ENCODE data around the gene MPI.

Gene MPI

GRCh38 chr15:74854453-74855022, 35.3 kb upstream of the MPI start:
- no peak for TF ChIP-seq ZNF274 (IDR thresholded peaks at IDR 0.05; ENCODE audit: low read depth, low read length)
- H3K4me3 ChIP-seq (ENCODE audit: low read length), result no peak overlapping the region

- no peak for TF ChIP-seq ZNF274 (IDR thresholded peaks at IDR 0.05; ENCODE audit: low read depth, low read length)
- H3K4me3 ChIP-seq (ENCODE audit: low read length), result no peak overlapping the region
These were observed 34.0 kb upstream of the MPI start for GRCh38 chr15:74855857-74856256.

- no peak for TF ChIP-seq ZNF274 (IDR thresholded peaks at IDR 0.05; ENCODE audit: low read depth, low read length)
- peak overlapping the region; percentile 22; the same call in 1 of the 2 replicates for H3K4me3 ChIP-seq (ENCODE audit: low read length)
These were observed 33.3 kb upstream of the MPI start for GRCh38 chr15:74856537-74856936.

DNA sequence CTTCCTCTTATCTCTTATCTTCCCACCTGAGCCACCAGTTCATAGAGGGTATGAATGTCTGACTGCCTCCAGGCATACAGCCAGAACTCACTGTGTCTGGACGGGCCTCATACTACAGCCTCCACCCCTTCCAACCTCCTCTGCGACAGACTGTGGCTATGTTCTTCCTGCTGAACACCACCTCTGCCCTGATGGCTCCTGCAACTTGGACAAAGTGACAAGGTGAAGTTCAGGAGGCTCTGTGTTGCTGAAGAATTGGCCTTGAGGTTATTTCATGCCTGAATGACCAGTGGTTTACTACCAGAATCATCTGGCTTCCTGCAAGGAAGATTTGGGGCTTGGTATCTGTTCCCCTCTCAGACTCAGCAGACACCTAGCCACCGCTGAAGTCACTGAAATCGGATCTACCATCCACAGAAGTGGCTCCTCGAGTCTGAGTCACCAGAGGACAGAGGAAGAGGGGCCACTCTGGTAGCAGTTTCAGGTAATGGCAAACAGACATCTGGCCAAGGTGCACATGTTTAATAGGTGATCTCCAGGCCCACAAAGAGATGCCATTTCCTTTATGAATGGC, 32.7 kb upstream of the MPI start:
- peak overlapping the region; percentile 22; the same call in 1 of the 2 replicates for H3K4me3 ChIP-seq (ENCODE audit: low read length)
- no peak for TF ChIP-seq ZNF274 (IDR thresholded peaks at IDR 0.05; ENCODE audit: low read depth, low read length)

- TF ChIP-seq ZNF274 (IDR thresholded peaks at IDR 0.05; ENCODE audit: low read depth, low read length), result no peak
- H3K4me3 ChIP-seq (ENCODE audit: low read length), result no peak overlapping the region; the same call in 1 of the 2 replicates
These were observed 32.0 kb upstream of the MPI start for GRCh38 chr15:74857671-74858368.

GRCh38 chr15:74858369-74858740, 31.5 kb upstream of the MPI start:
- no peak overlapping the region for H3K4me3 ChIP-seq (ENCODE audit: low read length)
- no peak for TF ChIP-seq ZNF274 (IDR thresholded peaks at IDR 0.05; ENCODE audit: low read depth, low read length)

GRCh38 chr15:74863239-74864056, 26.4 kb upstream of the MPI start:
- TF ChIP-seq ZNF274 (IDR thresholded peaks at IDR 0.05; ENCODE audit: low read depth, low read length), result no peak
- no peak overlapping the region for H3K4me3 ChIP-seq (ENCODE audit: low read length)

DNA sequence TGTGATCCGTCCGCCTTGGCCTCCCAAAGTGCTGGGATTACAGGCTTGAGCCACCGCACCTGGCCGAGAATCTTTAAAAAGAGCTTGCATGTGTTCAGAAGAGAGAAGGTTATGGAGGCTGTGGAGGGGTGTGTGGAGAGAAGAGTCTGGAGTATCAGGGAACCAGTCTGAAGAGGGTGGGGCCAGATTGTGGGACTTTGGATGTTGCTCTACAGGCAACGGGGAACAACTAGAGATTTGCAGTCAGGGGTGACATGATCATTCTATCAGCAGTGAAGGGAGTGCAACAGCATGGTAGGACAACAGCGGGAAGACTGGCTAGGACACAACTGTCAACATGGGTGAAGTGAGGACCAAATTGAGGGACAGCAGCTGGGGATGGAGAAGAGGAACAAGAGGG, 25.5 kb upstream of the MPI start:
- no peak for TF ChIP-seq ZNF274 (IDR thresholded peaks at IDR 0.05; ENCODE audit: low read depth, low read length)
- H3K4me3 ChIP-seq (ENCODE audit: low read length), result no peak overlapping the region

DNA sequence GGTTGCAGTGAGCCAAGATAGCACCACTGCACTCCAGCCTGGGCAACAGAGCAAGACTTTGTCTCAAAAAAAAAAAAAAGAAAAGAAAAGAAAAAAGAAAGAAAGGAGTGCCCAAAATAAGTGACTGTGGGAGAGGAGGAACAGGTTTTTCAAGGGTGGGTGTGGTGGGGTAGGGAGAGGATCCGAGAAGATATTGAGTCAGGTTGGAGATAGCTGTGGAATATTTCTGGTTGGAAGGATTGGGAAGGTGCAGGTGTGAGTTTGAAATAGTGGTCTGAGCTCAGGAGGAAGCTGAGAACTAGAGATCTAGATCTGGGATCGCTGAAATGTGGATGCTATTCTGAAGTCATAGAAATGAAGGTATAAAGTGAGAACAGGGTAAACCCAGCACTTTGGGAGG, 24.5 kb upstream of the MPI start:
- TF ChIP-seq ZNF274 (IDR thresholded peaks at IDR 0.05; ENCODE audit: low read depth, low read length), result no peak
- no peak overlapping the region for H3K4me3 ChIP-seq (ENCODE audit: low read length)

- TF ChIP-seq ZNF274 (IDR thresholded peaks at IDR 0.05; ENCODE audit: low read depth, low read length), result no peak
- no peak overlapping the region for H3K4me3 ChIP-seq (ENCODE audit: low read length)
These were observed 23.8 kb upstream of the MPI start for GRCh38 chr15:74866090-74866489.

- no peak for TF ChIP-seq ZNF274 (IDR thresholded peaks at IDR 0.05; ENCODE audit: low read depth, low read length)
- H3K4me3 ChIP-seq (ENCODE audit: low read length), result no peak overlapping the region; the same call in 1 of the 2 replicates
These were observed 22.3 kb upstream of the MPI start for GRCh38 chr15:74867466-74868038.

GRCh38 chr15:74868059-74868458, 21.8 kb upstream of the MPI start:
- TF ChIP-seq ZNF274 (IDR thresholded peaks at IDR 0.05; ENCODE audit: low read depth, low read length), result no peak
- H3K4me3 ChIP-seq (ENCODE audit: low read length), result no peak overlapping the region; the same call in 1 of the 2 replicates

- peak overlapping the region; percentile 17; the same call in 1 of the 2 replicates for H3K4me3 ChIP-seq (ENCODE audit: low read length)
- TF ChIP-seq ZNF274 (IDR thresholded peaks at IDR 0.05; ENCODE audit: low read depth, low read length), result no peak
These were observed 20.5 kb upstream of the MPI start for GRCh38 chr15:74869372-74869725.

DNA sequence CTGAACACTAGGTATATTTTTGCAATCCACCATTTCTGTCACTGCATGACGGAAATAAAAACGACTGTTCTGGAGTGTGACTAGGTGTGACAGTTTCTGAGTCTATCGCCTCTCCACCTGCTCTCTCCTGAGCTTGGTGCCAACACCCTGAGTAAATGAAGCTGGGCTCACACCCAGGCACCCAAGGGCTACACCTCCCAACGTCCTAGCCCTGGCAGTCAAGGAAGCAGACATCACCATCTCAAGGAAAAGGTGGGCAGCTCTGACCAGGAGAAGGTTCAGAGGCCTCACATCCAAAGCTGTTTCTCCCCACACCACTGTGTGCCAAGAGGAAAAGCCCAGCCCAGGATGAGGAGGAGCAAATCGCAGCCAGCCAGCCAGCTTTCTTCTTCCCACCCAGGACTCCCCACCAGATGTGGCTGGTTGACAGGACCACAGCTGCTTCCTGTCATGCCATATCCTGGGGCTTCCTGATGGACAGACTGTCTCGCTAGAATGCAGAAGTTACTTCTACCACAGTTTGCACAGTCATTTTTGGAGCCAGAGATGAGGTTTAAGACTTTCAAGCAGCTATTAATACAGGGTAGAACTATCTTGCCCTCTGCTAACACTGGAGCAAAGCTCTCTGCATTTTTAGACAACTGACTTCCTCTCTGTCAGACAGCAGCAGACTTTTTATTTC, 20.0 kb upstream of the MPI start:
- no peak for TF ChIP-seq ZNF274 (IDR thresholded peaks at IDR 0.05; ENCODE audit: low read depth, low read length)
- peak overlapping the region; percentile 17; the same call in 1 of the 2 replicates for H3K4me3 ChIP-seq (ENCODE audit: low read length)

All from GM08714 (cell line).